CD4-positive, alpha-beta T cell (primary cell): Measurements from ENCODE around the gene COLQ. TPM values are rescaled to one million over a fixed set of nuclear protein-coding genes. Genes with fewer than 3 reads are reported as not detected.
A peak's percentile ranks its signal among the peaks of the same experiment; 100 is the strongest.

Experiments used
- ATAC-seq: fragments of 200-7000 bp; cut with Tn5 transposase; one replicate; pipeline ENCODE4 v1.10.0; 2022; ENCODE audit warnings: mild to moderate bottlenecking; ENCODE audit not compliant: poor library complexity
- CTCF ChIA-PET: fragments of 350-600 bp; sonication (Branson Sonifier 250); formaldehyde crosslinking; loops from one replicate; lab custom pipeline; 2021; ENCODE audit warnings: antibody characterized with exemption, inconsistent platforms; lab: Charles Lee
- POLR2A ChIA-PET: fragments of 350-600 bp; sonication (Branson Sonifier 250); formaldehyde crosslinking; loops from one replicate; lab custom pipeline; 2021; ENCODE audit warnings: antibody characterized with exemption, inconsistent platforms; lab: Charles Lee
- DNase-seq, 14 experiments: peaks; one replicate each; pipeline ENCODE4 v3.0.0-alpha.2; 2013 to 2020; ENCODE audit warnings: mixed read lengths in 2 of 14
- H3K27ac ChIP-seq, 2 donors: one replicate each; pipeline versions ENCODE4 v1.5.1 to v1.7.0; 2013; ENCODE audit warnings: low read length in 2 of 2, low read depth in 1 of 2, mild to moderate bottlenecking in 1 of 2
- H3K27me3 ChIP-seq, 2 experiments: 1 replicate in 1 of 2; 2 replicates in 1 of 2; pipeline versions ENCODE4 v1.6.1 to v1.7.0; 2013; ENCODE audit warnings: low read length in 2 of 2, control low read depth in 1 of 2, mild to moderate bottlenecking in 1 of 2, moderate library complexity in 1 of 2; ENCODE audit not compliant: insufficient read depth in 2 of 2, control insufficient read depth in 1 of 2
- H3K36me3 ChIP-seq: one replicate; pipeline ENCODE4 v1.6.1; 2013; ENCODE audit warnings: low read length, control low read depth; ENCODE audit not compliant: insufficient read depth
- H3K4me1 ChIP-seq: one replicate; pipeline ENCODE4 v1.6.1; 2013; ENCODE audit warnings: low read length, control low read depth; ENCODE audit not compliant: insufficient read depth
- H3K4me3 ChIP-seq: one replicate; pipeline ENCODE4 v1.5.1; 2013; ENCODE audit warnings: mild to moderate bottlenecking, low read length, moderate library complexity
- H3K9me3 ChIP-seq, 2 experiments: 1 replicate in 1 of 2; 2 replicates in 1 of 2; pipeline versions ENCODE4 v1.6.1 to v1.7.0; 2013; ENCODE audit warnings: low read length in 2 of 2, mild to moderate bottlenecking in 2 of 2, control low read depth in 1 of 2, moderate library complexity in 1 of 2; ENCODE audit not compliant: control insufficient read depth in 1 of 2, insufficient read depth in 1 of 2
- H3K27ac Mint-ChIP-seq: one replicate; pipeline ENCODE4 v1.8.0; 2020; ENCODE audit warnings: mixed read lengths
- H3K27me3 Mint-ChIP-seq: one replicate; pipeline ENCODE4 v1.8.0; 2021; ENCODE audit warnings: mixed read lengths
- H3K36me3 Mint-ChIP-seq: one replicate; pipeline ENCODE4 v1.8.0; 2021; ENCODE audit warnings: low read depth, mixed read lengths
- H3K4me1 Mint-ChIP-seq: one replicate; pipeline ENCODE4 v1.8.0; 2021; ENCODE audit warnings: low read depth, mixed read lengths
- H3K4me3 Mint-ChIP-seq: one replicate; pipeline ENCODE4 v1.8.0; 2020; ENCODE audit warnings: mild to moderate bottlenecking, mixed read lengths
- H3K9me3 Mint-ChIP-seq: one replicate; pipeline ENCODE4 v1.8.0; 2020; ENCODE audit warnings: mixed read lengths
- intact Hi-C, 2 experiments: fragments of 100-400 bp; cut with DNase I in 1 of 2; cut with micrococcal nuclease in 1 of 2; formaldehyde crosslinking; loops; one replicate each; pipeline versions ENCODE4 v1.15.1 to v1.9.0; 2023 to 2025; cut with DNase I, micrococcal nuclease
- total RNA-seq, 174 experiments: library from RNA in 2 of 174; stranded (reverse) in 2 of 174; gene quantifications; one replicate each; pipeline ENCODE4 v1.2.3 and lab custom pipeline; 2021 to 2026
- TF ChIP-seq, protein P1 (sequence below): fragments of 200-600 bp; IDR thresholded peaks from one replicate; pipeline ENCODE4 v1.8.0; 2022; ENCODE audit warnings: antibody characterized with exemption, mild to moderate bottlenecking

The COLQ gene
- total RNA-seq, 2 experiments from 2014 or later, result 3.5 to 3.7 TPM

DNA sequence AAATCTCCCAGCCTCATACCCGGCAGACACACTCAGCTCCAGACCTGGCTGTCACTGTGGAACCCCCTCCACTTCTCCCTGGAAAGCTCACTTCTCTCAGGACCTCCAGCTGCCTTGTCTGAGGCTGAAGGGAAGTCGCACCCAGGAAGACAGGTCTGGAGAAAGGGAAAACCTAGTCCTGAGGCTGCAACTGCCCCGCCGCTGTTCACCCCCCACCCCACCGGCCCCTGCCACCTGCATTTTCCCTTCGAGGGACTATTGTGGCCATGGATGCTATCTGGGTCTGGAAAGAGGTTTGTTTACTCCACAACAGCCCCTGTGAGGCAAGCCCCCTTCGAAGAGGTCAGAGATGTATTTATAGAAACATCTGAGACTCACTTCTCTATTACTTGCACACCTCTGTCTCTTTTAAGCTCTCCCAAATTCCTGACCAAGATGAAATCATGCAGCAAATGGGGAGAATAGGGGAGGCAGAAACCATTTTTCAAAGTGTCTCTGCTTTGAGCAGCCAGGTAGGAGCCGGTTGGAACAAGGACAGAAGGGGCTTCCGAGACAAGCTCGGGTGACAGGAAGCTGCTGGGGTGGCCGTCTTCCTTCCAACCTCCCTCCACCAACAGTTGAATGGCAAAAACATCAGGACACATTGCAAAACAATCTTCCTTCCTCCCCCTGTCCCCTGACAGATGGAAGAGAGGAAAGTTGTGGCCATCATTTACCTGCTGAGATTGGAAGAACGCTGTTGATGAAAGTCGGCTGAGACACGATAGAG is 518 bp downstream of the COLQ start:
- no peak overlapping the region for H3K27ac Mint-ChIP-seq
- TF ChIP-seq, protein P1, sequence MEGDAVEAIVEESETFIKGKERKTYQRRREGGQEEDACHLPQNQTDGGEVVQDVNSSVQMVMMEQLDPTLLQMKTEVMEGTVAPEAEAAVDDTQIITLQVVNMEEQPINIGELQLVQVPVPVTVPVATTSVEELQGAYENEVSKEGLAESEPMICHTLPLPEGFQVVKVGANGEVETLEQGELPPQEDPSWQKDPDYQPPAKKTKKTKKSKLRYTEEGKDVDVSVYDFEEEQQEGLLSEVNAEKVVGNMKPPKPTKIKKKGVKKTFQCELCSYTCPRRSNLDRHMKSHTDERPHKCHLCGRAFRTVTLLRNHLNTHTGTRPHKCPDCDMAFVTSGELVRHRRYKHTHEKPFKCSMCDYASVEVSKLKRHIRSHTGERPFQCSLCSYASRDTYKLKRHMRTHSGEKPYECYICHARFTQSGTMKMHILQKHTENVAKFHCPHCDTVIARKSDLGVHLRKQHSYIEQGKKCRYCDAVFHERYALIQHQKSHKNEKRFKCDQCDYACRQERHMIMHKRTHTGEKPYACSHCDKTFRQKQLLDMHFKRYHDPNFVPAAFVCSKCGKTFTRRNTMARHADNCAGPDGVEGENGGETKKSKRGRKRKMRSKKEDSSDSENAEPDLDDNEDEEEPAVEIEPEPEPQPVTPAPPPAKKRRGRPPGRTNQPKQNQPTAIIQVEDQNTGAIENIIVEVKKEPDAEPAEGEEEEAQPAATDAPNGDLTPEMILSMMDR, result no peak
- H3K9me3 ChIP-seq, result peaks cover 0 to 3% of the 10 kb centered on the region in 2 experiments
- intact Hi-C loops, result no loop called here
- H3K4me3 Mint-ChIP-seq, result peak overlapping the region; percentile 53
- peaks cover 0 to 4% of the 10 kb centered on the region in 2 experiments for H3K27me3 ChIP-seq
- H3K36me3 ChIP-seq, result no peaks in the 10 kb centered on the region
- DNase-seq, result no peak
- ChIA-PET POLR2A (no interaction called here), CTCF (no interaction called here)
- peaks cover 5% of the 10 kb centered on the region for H3K27me3 Mint-ChIP-seq
- peak overlapping the region; percentile 45 for H3K4me3 ChIP-seq
- ATAC-seq, result no peak
- H3K4me1 ChIP-seq, result peaks cover 23% of the 10 kb centered on the region
- H3K9me3 Mint-ChIP-seq, result no peaks in the 10 kb centered on the region
- H3K36me3 Mint-ChIP-seq, result no peaks in the 10 kb centered on the region
- peak overlapping the region in 1 of 2 donors; percentile 15 for H3K27ac ChIP-seq
- H3K4me1 Mint-ChIP-seq, result peaks cover 6% of the 10 kb centered on the region

DNA sequence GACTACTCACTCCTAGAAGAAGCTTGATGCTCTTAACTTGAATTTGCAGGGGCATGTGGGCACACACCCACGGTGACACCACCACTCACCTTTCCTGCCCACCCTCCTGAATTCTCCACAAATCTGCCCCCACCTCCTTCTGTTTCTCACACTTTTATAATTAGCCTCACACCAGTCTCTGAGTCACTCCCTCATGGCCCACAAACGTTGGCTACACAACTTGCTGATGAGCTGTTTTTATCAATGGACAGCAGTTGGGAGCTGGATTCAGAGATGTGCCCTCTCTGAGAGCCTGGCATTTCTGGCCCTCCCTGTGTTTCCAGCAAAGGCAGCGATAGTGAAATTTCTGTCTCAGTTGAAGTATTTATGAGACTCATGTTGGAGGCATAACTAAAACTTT is 1.3 kb downstream of the COLQ start:
- H3K4me3 ChIP-seq, result peak overlapping the region; percentile 45
- TF ChIP-seq, protein P1, result no peak
- ATAC-seq, result no peak
- peak in 2 of 14 experiments; percentile 2 to 61 for DNase-seq
- H3K27me3 Mint-ChIP-seq, result peaks cover 5% of the 10 kb centered on the region
- no peaks in the 10 kb centered on the region for H3K9me3 Mint-ChIP-seq
- H3K27ac ChIP-seq, result no peak overlapping the region
- H3K36me3 ChIP-seq, result no peaks in the 10 kb centered on the region
- H3K36me3 Mint-ChIP-seq, result no peaks in the 10 kb centered on the region
- peaks cover 6% of the 10 kb centered on the region for H3K4me1 Mint-ChIP-seq
- peaks cover 23% of the 10 kb centered on the region for H3K4me1 ChIP-seq
- ChIA-PET POLR2A (interaction anchor here (0.7 kb wide), 1 partner anchor 16 kb away, joined by 3 read pairs; no protein-coding TSS in a partner anchor), CTCF (no interaction called here)
- intact Hi-C loops, result no loop called here
- H3K27ac Mint-ChIP-seq, result no peak overlapping the region
- no peak overlapping the region for H3K4me3 Mint-ChIP-seq
- no peaks in the 10 kb centered on the region for H3K9me3 ChIP-seq
- peaks cover 0 to 4% of the 10 kb centered on the region in 2 experiments for H3K27me3 ChIP-seq

DNA sequence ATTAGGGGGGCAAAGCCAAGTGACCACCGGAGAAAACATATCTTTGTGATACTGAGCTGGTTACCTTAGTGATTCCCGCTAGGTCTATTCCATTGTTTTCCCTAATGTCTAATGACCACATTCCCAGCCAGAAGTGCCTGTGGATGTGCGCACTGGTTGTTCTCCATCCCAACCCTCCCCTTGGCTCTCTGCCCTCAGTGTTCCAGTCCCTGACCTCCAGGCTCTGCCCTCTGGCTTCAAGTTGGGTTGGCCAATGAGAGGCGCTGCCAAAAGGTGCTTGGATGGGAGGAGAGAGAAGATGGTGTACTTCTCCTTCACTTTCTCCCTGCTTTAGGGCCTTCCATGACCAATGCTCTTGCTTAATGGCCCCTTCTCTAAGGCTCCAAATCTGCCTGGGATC is 2.4 kb downstream of the COLQ start:
- no peak overlapping the region for H3K27ac Mint-ChIP-seq
- H3K4me1 ChIP-seq, result peaks cover 23% of the 10 kb centered on the region

More for the DNA sequence above, 2.4 kb downstream of the COLQ start:
- peaks cover 6% of the 10 kb centered on the region for H3K4me1 Mint-ChIP-seq
- H3K9me3 Mint-ChIP-seq, result no peaks in the 10 kb centered on the region
- Histone ChIP-seq H3K27ac (no peak overlapping the region), H3K27me3 (peaks cover 0 to 4% of the 10 kb centered on the region in 2 experiments), H3K36me3 (no peaks in the 10 kb centered on the region), H3K9me3 (no peaks in the 10 kb centered on the region), H3K4me3 (no peak overlapping the region)
- DNase-seq, result no peak
- ATAC-seq, result no peak
- POLR2A ChIA-PET, result no interaction called here
- CTCF ChIA-PET, result no interaction called here
- TF ChIP-seq, protein P1, result no peak
- no peaks in the 10 kb centered on the region for H3K36me3 Mint-ChIP-seq
- intact Hi-C loops, result no loop called here
- H3K27me3 Mint-ChIP-seq, result peaks cover 5% of the 10 kb centered on the region
- H3K4me3 Mint-ChIP-seq, result no peak overlapping the region
